ENCODE data around the gene STEAP1B. TPM values are rescaled to one million over a fixed set of nuclear protein-coding genes. Genes with fewer than 3 reads are reported as not detected.

STEAP1B gene
- total RNA-seq, 1 experiment from 2014 or later, result 3.2 TPM

GRCh38 chr7:22447008-22447407 is 53.0 kb downstream of the STEAP1B start:
- Histone ChIP-seq H2BK20ac (ENCODE audit: low read depth, low read length, poor library complexity, severe bottlenecking) (no peak overlapping the region), H3K4ac (ENCODE audit: low read depth, low read length) (no peak overlapping the region), H4K8ac (replicated peaks; ENCODE audit: insufficient read length, low read depth, low read length) (no peak overlapping the region), H3K79me1 (ENCODE audit: insufficient read depth, low read depth, low read length, poor library complexity, severe bottlenecking) (no peaks in the 10 kb centered on the region), H4K20me1 (ENCODE audit: control insufficient read depth, insufficient read depth, insufficient read length) (no peaks in the 10 kb centered on the region), H2BK12ac (ENCODE audit: insufficient read length, low read depth, low read length) (no peak overlapping the region), H3K23me2 (ENCODE audit: insufficient read length, low read depth, low read length, poor library complexity, severe bottlenecking) (no peaks in the 10 kb centered on the region), H2AK5ac (ENCODE audit: insufficient read length, low read length) (no peak overlapping the region), H2BK15ac (ENCODE audit: low read depth, low read length) (no peak overlapping the region), H3K9ac (ENCODE audit: extremely low read depth, insufficient read length, low read length) (no peak overlapping the region), H3K79me2 (ENCODE audit: insufficient read depth, low read length) (no peaks in the 10 kb centered on the region), H3K18ac (ENCODE audit: insufficient read length, low read depth, low read length) (no peak overlapping the region), H3T11ph (ENCODE audit: low read length) (no peak overlapping the region), H2BK5ac (ENCODE audit: insufficient read length, low read length) (no peak overlapping the region), H4K91ac (ENCODE audit: insufficient read length, low read depth, low read length) (no peak overlapping the region), H3K27me3 (ENCODE audit: insufficient read depth, low read length) (no peaks in the 10 kb centered on the region), H4K5ac (ENCODE audit: insufficient read length, low read depth, low read length) (no peak overlapping the region), H3K56ac (ENCODE audit: insufficient read length, low read depth, low read length) (no peak overlapping the region), H3K27ac (ENCODE audit: insufficient read length, low read depth, low read length) (no peak overlapping the region), H3K4me1 (ENCODE audit: insufficient read depth, low read length) (peaks cover 3% of the 10 kb centered on the region; the same call in 1 of the 2 replicates), H3K9me3 (ENCODE audit: control insufficient read depth, low read depth, low read length) (no peaks in the 10 kb centered on the region), H3K14ac (ENCODE audit: insufficient read depth, low read length) (no peak overlapping the region), H2AFZ (ENCODE audit: low read length) (no peak overlapping the region), H3K23ac (ENCODE audit: insufficient read length, low read depth, low read length) (no peak overlapping the region), H3K4me2 (ENCODE audit: insufficient read depth, insufficient read length, low read length) (no peak overlapping the region), H2BK120ac (ENCODE audit: low read depth, low read length, poor library complexity, severe bottlenecking) (no peak overlapping the region)
- no peak for DNase-seq
- Mint-ChIP-seq H3K4me3 (no peak overlapping the region), H3K27me3 (ENCODE audit: low read depth) (no peaks in the 10 kb centered on the region; the same call in 1 of the 2 replicates), H3K4me1 (peaks cover 37 to 40% of the 10 kb centered on the region in 2 experiments), H3K36me3 (ENCODE audit: insufficient read depth in 1 of 3, low read depth in 3 of 3) (peaks cover 0 to 7% (median 0%) of the 10 kb centered on the region in 3 experiments; a peak in 2 of 7 replicates), H3K9me3 (peaks cover 0 to 6% of the 10 kb centered on the region in 2 experiments; a peak in 2 of 5 replicates), H3K27ac (no peak overlapping the region)
- TF ChIP-seq, protein P1, sequence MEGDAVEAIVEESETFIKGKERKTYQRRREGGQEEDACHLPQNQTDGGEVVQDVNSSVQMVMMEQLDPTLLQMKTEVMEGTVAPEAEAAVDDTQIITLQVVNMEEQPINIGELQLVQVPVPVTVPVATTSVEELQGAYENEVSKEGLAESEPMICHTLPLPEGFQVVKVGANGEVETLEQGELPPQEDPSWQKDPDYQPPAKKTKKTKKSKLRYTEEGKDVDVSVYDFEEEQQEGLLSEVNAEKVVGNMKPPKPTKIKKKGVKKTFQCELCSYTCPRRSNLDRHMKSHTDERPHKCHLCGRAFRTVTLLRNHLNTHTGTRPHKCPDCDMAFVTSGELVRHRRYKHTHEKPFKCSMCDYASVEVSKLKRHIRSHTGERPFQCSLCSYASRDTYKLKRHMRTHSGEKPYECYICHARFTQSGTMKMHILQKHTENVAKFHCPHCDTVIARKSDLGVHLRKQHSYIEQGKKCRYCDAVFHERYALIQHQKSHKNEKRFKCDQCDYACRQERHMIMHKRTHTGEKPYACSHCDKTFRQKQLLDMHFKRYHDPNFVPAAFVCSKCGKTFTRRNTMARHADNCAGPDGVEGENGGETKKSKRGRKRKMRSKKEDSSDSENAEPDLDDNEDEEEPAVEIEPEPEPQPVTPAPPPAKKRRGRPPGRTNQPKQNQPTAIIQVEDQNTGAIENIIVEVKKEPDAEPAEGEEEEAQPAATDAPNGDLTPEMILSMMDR (conservative IDR thresholded peaks at IDR 0.05), result no peak
